MM.1S (cell line): ENCODE results near the gene HAO2.

Experiments
- DNase-seq: peaks from one replicate; pipeline ENCODE4 v3.0.0-alpha.2; 2015
- H2AFZ ChIP-seq: fragments of 300-600 bp; sonication (generic); 2 replicates; pipeline ENCODE4 v1.6.0; 2016; ENCODE audit warnings: antibody characterized with exemption, low read length
- H3F3A ChIP-seq: fragments of 300-600 bp; sonication (generic); 2 replicates; pipeline ENCODE4 v1.6.1; 2016; ENCODE audit warnings: mild to moderate bottlenecking, antibody characterized with exemption, low read length, moderate library complexity, mixed read lengths; ENCODE audit not compliant: insufficient read depth
- H3K27ac ChIP-seq: fragments of 300-600 bp; sonication (generic); 2 replicates; pipeline ENCODE4 v1.5.1; 2016; ENCODE audit warnings: mild to moderate bottlenecking, low read length
- H3K27me3 ChIP-seq: fragments of 300-600 bp; sonication (generic); replicated peaks from 2 replicates; pipeline ENCODE4 v1.6.0; 2016; ENCODE audit warnings: low read length; ENCODE audit not compliant: insufficient read depth
- H3K36me3 ChIP-seq: fragments of 300-600 bp; sonication (generic); replicated peaks from 2 replicates; pipeline ENCODE4 v1.6.1; 2016; ENCODE audit warnings: mild to moderate bottlenecking, low read length, mixed read lengths; ENCODE audit not compliant: insufficient read depth
- H3K4me1 ChIP-seq: fragments of 300-600 bp; sonication (generic); 2 replicates; pipeline ENCODE4 v1.6.1; 2016; ENCODE audit warnings: low read length, mixed read lengths
- H3K4me2 ChIP-seq: fragments of 300-600 bp; sonication (generic); 2 replicates; pipeline ENCODE4 v1.6.0; 2016; ENCODE audit warnings: low read depth, low read length
- H3K4me3 ChIP-seq: fragments of 300-600 bp; sonication (generic); 2 replicates; pipeline ENCODE4 v1.5.1; 2016; ENCODE audit warnings: low read length, mixed read lengths
- H3K79me2 ChIP-seq: fragments of 300-600 bp; sonication (generic); 2 replicates; pipeline ENCODE4 v1.6.1; 2016; ENCODE audit warnings: mixed run types, low read length, mixed read lengths
- H3K9ac ChIP-seq: fragments of 300-600 bp; sonication (generic); 2 replicates; pipeline ENCODE4 v1.6.1; 2016; ENCODE audit warnings: low read length, mixed read lengths
- H3K9me2 ChIP-seq: fragments of 300-600 bp; sonication (generic); replicated peaks from 2 replicates; pipeline ENCODE4 v1.6.1; 2016; ENCODE audit warnings: mild to moderate bottlenecking, low read length, mixed read lengths; ENCODE audit not compliant: insufficient read depth
- H3K9me3 ChIP-seq: fragments of 300-600 bp; sonication (generic); replicated peaks from 2 replicates; pipeline ENCODE4 v1.6.1; 2016; ENCODE audit warnings: mild to moderate bottlenecking, low read length, mixed read lengths; ENCODE audit not compliant: insufficient read depth
- H4K20me1 ChIP-seq: fragments of 300-600 bp; sonication (generic); 2 replicates; pipeline ENCODE4 v1.6.1; 2016; ENCODE audit warnings: mild to moderate bottlenecking, low read length, moderate library complexity, mixed read lengths; ENCODE audit not compliant: insufficient read depth
- CTCF ChIP-seq: fragments of 300-600 bp; sonication (generic); IDR thresholded peaks from 2 replicates; pipeline ENCODE4 v1.5.1; 2016; ENCODE audit warnings: antibody characterized with exemption, low read length, mixed read lengths
- EZH2 ChIP-seq: fragments of 300-600 bp; sonication (generic); optimal IDR thresholded peaks from 2 replicates; pipeline ENCODE3; 2017; ENCODE audit warnings: low read depth, mild to moderate bottlenecking, antibody characterized with exemption, low read length, mixed read lengths
- EZH2phosphoT487 ChIP-seq: fragments of 300-600 bp; sonication (generic); IDR thresholded peaks from 2 replicates; pipeline ENCODE4 v1.6.1; 2018; ENCODE audit warnings: antibody characterized with exemption, low read length

HAO2 gene

GRCh38 chr1:119373465-119373864 is 4.9 kb downstream of the HAO2 start:
- H3K4me2 ChIP-seq, result no peak overlapping the region
- no peak overlapping the region for H3K27ac ChIP-seq
- no peaks in the 10 kb centered on the region for H3K79me2 ChIP-seq
- no peak for DNase-seq
- no peaks in the 10 kb centered on the region for H3K36me3 ChIP-seq
- H3K27me3 ChIP-seq, result no peaks in the 10 kb centered on the region
- H3F3A ChIP-seq, result no peaks in the 10 kb centered on the region
- TF ChIP-seq CTCF, result no peak
- no peak for TF ChIP-seq EZH2phosphoT487
- TF ChIP-seq EZH2, result no peak
- H3K9ac ChIP-seq, result no peak overlapping the region
- H3K4me1 ChIP-seq, result peaks cover 9% of the 10 kb centered on the region; the same call in 1 of the 2 replicates
- no peaks in the 10 kb centered on the region for H3K9me3 ChIP-seq
- H3K9me2 ChIP-seq, result no peaks in the 10 kb centered on the region
- H4K20me1 ChIP-seq, result no peaks in the 10 kb centered on the region
- no peak overlapping the region for H2AFZ ChIP-seq
- no peak overlapping the region for H3K4me3 ChIP-seq

GRCh38 chr1:119374208-119374874 is 5.8 kb downstream of the HAO2 start:
- no peaks in the 10 kb centered on the region for H3K9me3 ChIP-seq
- H3K4me3 ChIP-seq, result no peak overlapping the region
- H4K20me1 ChIP-seq, result no peaks in the 10 kb centered on the region
- no peaks in the 10 kb centered on the region for H3K27me3 ChIP-seq
- TF ChIP-seq CTCF, result no peak
- H3K79me2 ChIP-seq, result no peaks in the 10 kb centered on the region
- H3K9me2 ChIP-seq, result no peaks in the 10 kb centered on the region
- no peaks in the 10 kb centered on the region for H3F3A ChIP-seq
- H3K9ac ChIP-seq, result no peak overlapping the region
- no peak overlapping the region for H2AFZ ChIP-seq
- peaks cover 9% of the 10 kb centered on the region; the same call in 1 of the 2 replicates for H3K4me1 ChIP-seq
- H3K27ac ChIP-seq, result no peak overlapping the region
- no peak for DNase-seq
- no peaks in the 10 kb centered on the region for H3K36me3 ChIP-seq
- H3K4me2 ChIP-seq, result no peak overlapping the region

- TF ChIP-seq EZH2phosphoT487 (no peak), EZH2 (no peak), CTCF (no peak)
- Histone ChIP-seq H3K9ac (no peak overlapping the region), H3K4me3 (no peak overlapping the region), H3F3A (no peaks in the 10 kb centered on the region), H3K79me2 (no peaks in the 10 kb centered on the region), H3K27me3 (no peaks in the 10 kb centered on the region), H3K36me3 (no peaks in the 10 kb centered on the region), H3K9me3 (no peaks in the 10 kb centered on the region), H4K20me1 (no peaks in the 10 kb centered on the region), H3K4me1 (peaks cover 9% of the 10 kb centered on the region; the same call in 1 of the 2 replicates), H3K4me2 (no peak overlapping the region; the same call in 1 of the 2 replicates), H3K27ac (no peak overlapping the region), H2AFZ (no peak overlapping the region), H3K9me2 (no peaks in the 10 kb centered on the region)
- no peak for DNase-seq
These were observed 6.8 kb downstream of the HAO2 start for GRCh38 chr1:119375366-119375765.
